Nephron progenitor cell (in vitro differentiated cells): ENCODE measurements around the gene SND1.
"Not testable (repeated sequence)": the region's sequence is repeated elsewhere in the genome, so short reads cannot be mapped to it uniquely, and the experiment has no call there.

Experiments
- DNase-seq: peaks from one replicate; pipeline ENCODE4 v3.0.0; 2021
- H3K27ac Mint-ChIP-seq: 2 replicates; pipeline ENCODE4 v1.8.0; 2021; ENCODE audit warnings: mild to moderate bottlenecking, moderate library complexity, mixed read lengths
- H3K27me3 Mint-ChIP-seq: 2 replicates; pipeline ENCODE4 v1.8.0; 2021; ENCODE audit warnings: mild to moderate bottlenecking, low read depth, mixed read lengths; ENCODE audit not compliant: poor library complexity
- H3K36me3 Mint-ChIP-seq: 2 replicates; pipeline ENCODE4 v1.8.0; 2021; ENCODE audit warnings: low read depth, mixed read lengths
- H3K4me1 Mint-ChIP-seq: 2 replicates; pipeline ENCODE4 v1.8.0; 2021; ENCODE audit warnings: mixed read lengths
- H3K4me3 Mint-ChIP-seq: 2 replicates; pipeline ENCODE4 v1.8.0; 2021; ENCODE audit warnings: mild to moderate bottlenecking, moderate library complexity, mixed read lengths
- H3K9me3 Mint-ChIP-seq: 2 replicates; pipeline ENCODE4 v1.8.0; 2021; ENCODE audit warnings: mild to moderate bottlenecking, moderate library complexity, mixed read lengths
- CTCF ChIP-seq: fragments of 200-600 bp; sonication (generic); IDR thresholded peaks from 2 replicates; pipeline ENCODE4 v1.5.0; 2021; ENCODE audit warnings: antibody characterized with exemption

SND1 gene

GRCh38 chr7:127897704-127898454 is 245.9 kb downstream of the SND1 start:
- peaks cover 31% of the 10 kb centered on the region for H3K4me1 Mint-ChIP-seq
- TF ChIP-seq CTCF, result no peak
- H3K36me3 Mint-ChIP-seq, result peaks cover 17% of the 10 kb centered on the region
- no peak overlapping the region for H3K4me3 Mint-ChIP-seq
- H3K9me3 Mint-ChIP-seq, result no peaks in the 10 kb centered on the region
- H3K27ac Mint-ChIP-seq, result no peak overlapping the region
- no peak for DNase-seq
- H3K27me3 Mint-ChIP-seq, result peaks cover 4% of the 10 kb centered on the region

GRCh38 chr7:127899411-127899810 is 247.4 kb downstream of the SND1 start:
- TF ChIP-seq CTCF, result no peak
- Mint-ChIP-seq H3K9me3 (no peaks in the 10 kb centered on the region), H3K36me3 (peaks cover 6% of the 10 kb centered on the region), H3K4me1 (peaks cover 32% of the 10 kb centered on the region), H3K27ac (no peak overlapping the region), H3K27me3 (peaks cover 4% of the 10 kb centered on the region), H3K4me3 (no peak overlapping the region)
- DNase-seq, result no peak

DNA sequence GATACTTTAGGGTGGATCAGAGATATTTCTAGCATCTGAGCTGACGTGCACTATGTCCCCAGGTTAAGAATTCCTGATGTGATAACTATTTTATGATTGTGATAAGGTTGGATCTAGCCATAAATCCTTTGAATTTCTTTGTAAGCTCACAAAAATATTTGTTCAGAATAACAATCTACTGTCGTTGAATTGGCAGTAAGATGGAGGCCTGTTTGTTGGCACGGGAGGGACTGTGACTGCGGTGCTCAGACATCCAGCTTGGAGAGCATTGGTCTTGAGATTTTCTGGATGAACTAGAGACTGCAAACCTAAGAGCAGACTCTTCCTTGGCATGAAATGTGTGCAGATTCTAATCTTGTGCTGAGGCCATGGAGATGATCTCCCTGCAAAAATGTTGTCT is 248.1 kb downstream of the SND1 start:
- Mint-ChIP-seq H3K27me3 (peaks cover 4% of the 10 kb centered on the region), H3K9me3 (no peaks in the 10 kb centered on the region), H3K27ac (no peak overlapping the region), H3K4me1 (peaks cover 36% of the 10 kb centered on the region), H3K4me3 (no peak overlapping the region), H3K36me3 (peaks cover 6% of the 10 kb centered on the region)
- no peak for TF ChIP-seq CTCF
- DNase-seq, result no peak

- Mint-ChIP-seq H3K4me1 (peaks cover 40% of the 10 kb centered on the region), H3K9me3 (no peaks in the 10 kb centered on the region), H3K27ac (no peak overlapping the region), H3K36me3 (peaks cover 6% of the 10 kb centered on the region), H3K4me3 (no peak overlapping the region), H3K27me3 (peaks cover 4% of the 10 kb centered on the region)
- no peak for TF ChIP-seq CTCF
- DNase-seq, result no peak
Measured at GRCh38 chr7:127900732-127901685, 249.0 kb downstream of the SND1 start.

DNA sequence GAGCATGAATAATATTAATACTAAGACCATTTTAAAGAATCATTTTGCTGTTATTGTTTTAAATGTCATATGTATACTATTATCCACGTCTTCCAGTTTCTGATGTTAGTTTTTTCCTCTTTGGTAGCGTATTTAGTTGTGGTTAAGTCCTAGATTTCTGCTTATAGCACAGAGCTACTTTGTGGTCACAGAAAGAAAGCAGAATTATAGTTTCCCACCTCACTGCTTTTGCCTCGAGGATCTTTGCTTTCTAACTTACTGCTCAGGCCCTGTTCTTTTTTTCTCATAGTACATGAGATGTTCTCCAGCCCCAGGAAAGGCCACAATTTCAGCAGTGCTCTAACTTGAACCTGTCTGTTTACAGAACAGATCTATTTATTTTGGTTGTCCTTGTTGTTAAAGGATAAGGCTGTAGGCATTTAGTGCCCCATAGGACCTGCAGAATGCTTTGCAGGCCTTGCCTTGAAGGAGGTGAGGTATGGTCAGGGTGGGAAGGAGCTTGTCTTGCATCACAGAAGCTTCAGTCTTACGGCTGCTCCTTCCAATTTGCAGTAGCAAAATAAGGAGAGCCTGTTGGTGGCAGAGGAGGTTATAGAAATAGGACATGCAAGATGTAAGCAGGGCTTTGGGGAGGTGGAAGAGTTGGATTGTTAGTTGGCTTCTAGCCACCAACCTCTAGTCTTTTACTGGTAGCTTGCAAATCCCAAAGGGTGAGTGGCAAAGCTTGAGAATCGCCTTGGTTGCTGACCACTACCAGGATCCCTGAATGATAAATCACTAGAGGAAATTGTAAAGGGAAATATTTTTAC is 250.1 kb downstream of the SND1 start:
- no peak for DNase-seq
- peaks cover 47% of the 10 kb centered on the region for H3K4me1 Mint-ChIP-seq
- peaks cover 4% of the 10 kb centered on the region for H3K27me3 Mint-ChIP-seq

DNA sequence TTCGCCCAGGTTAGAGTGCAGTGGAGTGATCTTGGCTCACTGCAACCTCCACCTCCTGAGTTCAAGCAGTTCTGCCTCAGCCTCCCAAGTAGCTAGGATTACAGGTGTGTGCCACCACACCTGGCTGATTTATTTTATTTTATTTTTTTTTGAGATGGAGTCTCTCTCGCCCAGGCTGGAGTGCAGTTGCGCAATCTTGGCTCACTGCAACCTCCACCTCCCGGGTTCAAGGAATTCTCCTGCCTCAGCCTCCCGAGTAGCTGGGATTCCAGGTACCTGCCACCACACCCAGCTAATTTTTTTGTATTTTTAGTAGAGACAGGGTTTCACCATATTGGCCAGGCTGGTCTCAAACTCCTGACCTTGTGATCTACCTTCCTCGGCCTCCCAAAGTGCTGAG is 250.8 kb downstream of the SND1 start:
- H3K27ac Mint-ChIP-seq, H3K27me3 Mint-ChIP-seq, DNase-seq, H3K9me3 Mint-ChIP-seq, H3K4me3 Mint-ChIP-seq, H3K36me3 Mint-ChIP-seq: not testable (repeated sequence)
- H3K4me1 Mint-ChIP-seq, result peaks cover 53% of the 10 kb centered on the region

More for the DNA sequence above, 250.1 kb downstream of the SND1 start:
- Mint-ChIP-seq H3K9me3 (no peaks in the 10 kb centered on the region), H3K27ac (no peak overlapping the region), H3K36me3 (peaks cover 6% of the 10 kb centered on the region), H3K4me3 (no peak overlapping the region)
- no peak for TF ChIP-seq CTCF
